ENCODE measurements around the gene NFYC.
"Not testable (repeated sequence)": the region's sequence is repeated elsewhere in the genome, so short reads cannot be mapped to it uniquely, and the experiment has no call there.

Gene NFYC

DNA sequence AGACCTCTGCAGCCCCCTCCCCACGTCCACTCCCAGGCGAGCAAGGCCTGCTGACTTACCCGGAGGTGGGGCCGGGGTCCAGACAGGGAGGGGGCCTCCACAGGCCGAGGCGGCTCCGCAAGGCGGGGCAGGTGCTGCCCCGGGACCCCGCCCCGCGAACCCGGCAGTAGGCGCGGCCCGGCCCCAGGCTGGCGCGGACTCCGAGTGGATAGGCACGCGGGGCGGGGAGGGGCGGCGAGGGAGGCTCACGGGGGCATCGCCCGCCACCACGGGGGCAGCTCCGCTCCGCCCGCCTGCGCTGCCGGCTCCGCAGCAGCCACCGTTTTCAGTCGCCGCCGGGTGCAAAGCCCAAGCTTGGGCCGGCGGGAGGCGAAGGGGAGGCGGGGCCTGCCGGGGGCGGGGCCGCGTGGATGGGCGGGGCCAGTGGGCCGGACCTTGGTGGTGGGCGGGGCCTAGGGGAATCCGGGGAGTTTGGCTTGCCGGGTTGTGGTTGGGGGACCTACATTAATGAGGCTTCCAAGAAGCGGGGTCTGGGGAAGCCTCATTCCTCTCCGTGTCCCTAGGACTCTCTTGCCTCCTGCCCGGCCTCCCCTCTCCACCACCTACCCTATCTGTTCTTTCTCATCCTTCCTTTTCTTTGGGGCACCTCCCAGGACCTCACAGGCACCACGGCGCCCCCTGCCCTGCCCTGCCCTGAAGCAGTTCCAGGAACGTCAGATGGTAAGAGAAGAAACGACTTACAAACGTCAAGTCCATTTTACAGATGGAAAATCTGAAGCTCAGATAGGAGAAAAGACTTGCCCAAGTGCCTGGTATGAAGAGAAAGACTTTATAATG is 26.0 kb upstream of the NFYC start, which contains the start of gene RIMS3:
RIMS3 (minus strand) TSS at position 348 of the 837 bp plus-strand sequence. CDS start 23,757 bp downstream, outside the sequence.
- DNase-seq = no peak

DNA sequence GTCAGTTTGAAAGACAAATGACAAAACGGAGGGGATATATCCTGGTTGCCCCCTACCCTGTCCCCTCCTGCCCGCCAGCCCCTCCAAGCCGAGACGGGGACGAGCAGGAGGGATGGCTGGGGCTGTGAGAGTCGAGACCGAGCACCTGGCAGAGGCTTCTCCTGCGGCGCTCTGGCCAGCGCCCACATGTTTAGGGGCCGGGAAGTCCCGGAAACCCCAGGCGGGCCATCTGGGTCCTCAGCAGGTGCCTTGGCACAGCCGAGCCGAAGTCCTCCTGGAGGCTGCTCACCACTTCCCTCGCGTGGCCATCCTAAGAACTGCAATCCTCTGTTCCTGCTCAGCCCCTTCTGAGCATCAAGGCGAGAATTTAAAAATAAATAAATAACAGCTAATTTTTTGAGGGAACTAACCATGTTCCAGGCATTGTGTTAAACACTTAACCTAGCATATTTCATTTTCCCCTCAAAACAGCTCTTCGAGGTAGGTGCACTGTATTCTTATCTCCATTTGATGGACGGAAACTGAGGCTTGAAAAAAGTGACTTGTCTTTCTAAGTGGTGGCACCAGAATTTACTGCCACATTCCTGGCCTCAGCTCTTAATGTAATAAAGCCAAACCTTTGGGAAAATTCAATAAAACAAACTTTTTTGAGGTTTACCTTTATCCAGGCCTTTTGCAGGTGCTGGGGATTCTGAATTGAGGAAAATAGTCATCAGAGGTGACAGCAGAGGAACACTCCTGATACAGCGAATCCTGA is 22.6 kb upstream of the NFYC start:
- DNase-seq = no peak

DNA sequence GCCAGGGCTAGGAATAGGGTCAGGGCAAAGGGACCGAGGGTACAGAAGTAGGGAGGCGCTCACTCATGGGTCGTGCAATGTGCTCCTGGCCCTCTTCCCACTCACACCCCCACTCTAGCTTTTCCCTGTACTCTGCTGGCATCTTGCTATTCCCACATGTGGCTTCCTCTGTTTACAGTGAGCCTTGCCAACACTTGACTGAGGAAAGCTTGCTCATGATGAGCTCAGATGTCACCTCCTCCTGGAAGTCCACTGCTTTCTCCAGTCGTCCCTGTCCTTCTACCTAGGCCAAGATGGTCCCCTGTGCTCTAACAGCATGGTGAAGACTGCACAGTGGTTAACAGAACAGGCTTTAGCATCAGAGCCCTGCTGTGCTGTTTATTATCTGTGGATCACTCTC is 18.1 kb upstream of the NFYC start:
- DNase-seq = no peak

DNA sequence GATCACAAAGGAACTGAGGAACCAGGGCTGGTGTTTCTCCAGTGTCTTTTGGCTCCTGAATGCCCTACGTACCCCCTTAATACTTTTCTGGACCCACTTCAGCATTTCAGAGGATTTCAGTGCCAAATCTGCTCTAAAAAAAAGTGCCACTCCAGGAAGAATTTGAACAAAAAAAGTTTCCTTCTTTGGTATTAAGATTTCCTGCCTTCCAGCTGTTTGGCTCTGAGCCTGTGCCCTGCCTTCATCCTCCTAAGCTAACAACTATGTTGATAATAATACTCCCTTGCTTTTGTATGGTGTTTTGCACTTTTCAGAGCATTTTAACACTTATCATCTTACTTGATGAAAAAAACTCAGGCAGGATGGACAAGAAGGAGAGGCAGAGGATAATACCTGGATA is 15.0 kb upstream of the NFYC start:
- no peak for DNase-seq

DNA sequence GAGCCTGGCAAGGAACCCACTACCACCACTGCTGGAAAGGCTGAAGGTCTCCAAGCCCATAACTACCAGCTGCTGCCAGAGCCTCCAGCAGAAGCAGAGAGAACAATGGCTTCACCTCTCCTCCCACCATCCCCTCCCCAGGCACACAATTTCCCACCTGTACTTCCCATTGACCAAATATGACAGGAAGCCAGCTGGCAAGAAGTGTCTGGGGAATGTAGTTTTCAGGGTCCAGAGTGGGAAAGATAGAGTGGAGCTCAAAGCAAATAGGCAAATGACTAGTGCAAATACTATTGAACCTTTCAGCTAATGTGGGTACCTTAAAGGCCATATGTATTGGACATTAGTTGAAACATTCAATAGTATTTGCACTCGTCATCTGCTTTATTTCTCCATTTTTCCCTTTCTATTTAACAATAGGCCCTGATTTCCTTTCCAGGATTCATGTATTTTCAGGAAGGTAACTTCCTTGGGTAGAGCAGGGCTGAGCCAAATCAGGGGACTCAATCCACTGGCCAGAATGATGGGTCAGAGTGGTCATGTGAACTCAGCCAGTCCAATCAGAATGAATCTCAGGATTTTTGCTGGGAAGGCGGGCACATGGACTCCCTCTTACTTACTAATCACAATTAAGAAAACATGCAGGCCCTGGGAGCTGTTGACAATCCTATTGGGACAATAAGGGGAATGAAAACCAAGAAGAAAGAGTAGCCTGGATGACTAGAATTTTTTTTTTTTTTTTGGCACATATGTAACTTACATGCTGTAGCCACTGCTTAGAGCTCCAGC is 12.1 kb upstream of the NFYC start:
- DNase-seq = no peak

DNA sequence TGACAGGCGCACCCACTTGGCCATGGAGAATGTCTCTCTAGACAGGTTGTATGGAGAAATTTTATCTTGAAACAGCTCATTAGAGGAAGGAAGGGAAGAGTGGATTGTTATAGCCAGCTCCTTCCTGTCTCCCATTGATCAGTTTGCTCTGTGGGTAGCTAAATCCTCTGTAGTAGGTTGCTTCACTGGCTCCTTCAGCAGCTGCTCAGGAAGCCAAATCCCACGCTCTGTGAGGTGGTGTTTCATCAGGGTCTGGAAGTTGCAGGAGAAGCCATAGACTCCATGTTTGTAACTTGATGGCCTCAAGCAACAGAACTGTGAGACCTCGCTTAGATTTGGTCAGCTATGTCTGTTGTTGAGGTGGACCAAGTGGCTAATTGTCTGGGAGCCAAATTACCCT is 6.8 kb upstream of the NFYC start:
- DNase-seq = no peak

DNA sequence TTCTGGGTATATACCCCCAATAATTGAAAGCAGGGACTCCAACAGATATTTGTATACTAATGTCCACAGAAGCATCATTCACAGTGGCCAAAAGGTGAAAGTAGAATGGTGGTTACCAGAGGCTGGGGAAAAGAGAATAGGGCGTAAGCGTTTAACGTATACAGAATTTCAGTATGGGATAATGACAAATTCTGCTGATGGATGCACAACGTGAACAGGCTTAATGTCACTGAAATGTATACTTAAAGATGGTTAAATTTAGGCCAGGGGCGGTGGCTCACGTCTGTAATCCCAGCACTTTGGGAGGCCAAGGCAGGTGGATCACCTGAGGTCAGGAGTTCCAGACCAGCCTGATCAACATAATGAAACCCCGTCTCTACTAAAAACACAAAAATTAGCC is 4.4 kb upstream of the NFYC start:
- DNase-seq = no peak

DNA sequence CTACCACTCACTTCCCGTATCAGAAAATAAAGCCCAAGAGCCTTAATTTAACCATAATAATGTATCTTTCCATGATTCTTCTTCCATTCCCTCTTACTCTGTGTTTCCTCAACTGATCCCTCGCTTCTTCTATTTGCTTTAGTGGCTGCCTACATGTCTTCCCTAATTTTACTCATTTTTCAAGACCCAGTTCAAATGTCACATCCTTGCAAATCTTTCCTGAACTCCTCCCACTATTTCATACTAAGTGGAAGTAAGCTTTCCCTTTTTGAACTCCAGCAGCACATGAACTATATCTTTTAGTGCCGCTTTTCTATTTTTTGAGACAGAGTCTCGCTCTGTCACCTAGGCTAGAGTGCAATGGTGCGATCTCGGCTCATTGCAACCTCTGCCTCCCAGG is 3.8 kb upstream of the NFYC start:
- DNase-seq = no peak

DNA sequence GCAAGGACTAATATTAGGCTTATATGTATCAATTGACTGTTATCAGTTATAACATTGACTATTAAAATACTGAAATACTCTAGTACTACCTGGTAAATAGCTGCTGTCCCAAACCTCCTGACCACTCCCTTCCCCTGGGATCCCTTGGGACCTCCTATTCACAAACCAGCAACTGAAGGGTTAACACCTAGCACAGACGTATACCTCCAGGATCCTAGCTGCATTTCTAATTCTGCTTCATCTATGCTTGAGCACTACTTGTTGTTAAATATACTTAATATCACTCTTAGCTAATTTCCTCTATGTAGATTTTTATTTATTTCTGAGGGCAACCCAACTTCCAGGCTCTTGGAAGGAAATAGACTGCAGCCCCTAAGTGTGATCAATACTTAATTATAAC is 1.8 kb upstream of the NFYC start:
- DNase-seq = no peak

DNA sequence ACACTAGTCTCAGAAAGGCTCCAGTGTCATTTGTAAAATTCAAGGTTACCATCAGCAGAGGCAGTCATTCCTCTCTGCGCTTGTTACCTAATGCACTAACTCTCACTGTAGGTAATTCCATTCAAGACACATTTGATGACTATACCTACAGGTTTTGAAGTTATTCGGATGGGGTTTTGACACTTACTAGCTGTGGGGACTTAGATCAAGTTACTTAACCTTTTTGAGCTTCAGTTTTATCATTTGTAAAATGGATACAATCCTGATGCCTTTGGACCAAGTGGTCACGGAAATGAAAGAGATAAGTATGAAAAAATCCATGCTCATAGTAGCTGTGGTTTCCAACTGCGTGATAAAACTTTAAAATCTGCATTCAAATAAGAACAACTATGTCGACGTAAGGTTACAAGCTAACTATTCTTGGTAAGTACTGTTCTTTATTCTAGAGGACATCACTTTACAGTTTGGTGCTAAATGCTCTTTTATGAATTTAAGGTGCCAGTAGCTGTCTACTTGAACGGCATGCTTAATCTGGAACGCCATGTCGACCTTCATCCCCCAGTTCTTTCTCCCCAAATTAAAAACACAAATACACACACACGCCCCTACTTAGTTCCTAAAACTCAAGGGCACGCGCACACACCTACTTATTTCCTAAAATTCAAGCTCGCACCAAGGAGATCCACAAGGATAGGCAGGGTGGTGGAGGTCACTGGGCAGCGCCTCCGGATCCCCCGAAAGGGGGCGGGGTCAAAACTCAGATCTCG is 550 bp upstream of the NFYC start:
- DNase-seq = no peak

DNA sequence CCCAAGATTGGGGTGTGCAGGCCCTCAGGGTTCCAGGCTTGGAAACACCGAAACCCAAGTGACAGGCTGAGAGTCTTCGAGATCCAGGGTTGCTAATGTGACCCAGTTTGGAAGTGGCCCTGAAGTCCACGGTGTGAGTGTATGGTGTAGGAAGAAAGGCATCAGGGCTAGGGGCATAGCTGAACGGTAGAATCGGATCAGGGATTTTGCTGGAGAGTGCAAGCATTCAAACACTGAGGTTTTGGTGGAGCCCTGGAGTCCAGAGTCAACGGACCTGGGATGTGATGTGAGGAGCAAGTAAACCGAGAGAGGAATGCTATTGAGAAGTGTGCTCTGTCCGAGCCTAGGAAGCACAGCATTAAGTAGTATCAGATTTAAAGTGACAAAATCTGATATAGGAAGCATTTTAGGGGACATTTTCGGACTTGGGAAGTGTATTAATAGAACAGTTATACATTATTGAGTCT is 958 bp downstream of the NFYC start:
- no peak for DNase-seq

DNA sequence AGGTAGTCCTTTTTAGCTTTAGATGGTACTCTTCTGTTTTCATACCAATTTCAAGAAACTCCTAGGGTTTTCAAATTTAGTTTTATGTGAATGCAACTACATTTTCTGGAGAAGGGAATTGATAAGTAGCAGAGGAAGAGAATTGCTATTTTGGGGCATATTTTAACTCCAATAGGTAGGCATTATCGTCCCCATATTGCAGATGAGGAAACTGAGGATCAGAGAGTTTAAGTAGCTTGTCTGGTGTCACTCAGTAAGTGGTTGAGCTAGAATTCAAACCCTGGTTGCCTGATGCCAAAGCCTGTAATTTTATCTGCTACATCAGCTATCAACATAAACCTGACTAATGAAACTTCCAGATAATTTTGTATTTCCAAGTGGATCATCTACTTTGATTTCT is 1.9 kb downstream of the NFYC start:
- no peak for DNase-seq

DNA sequence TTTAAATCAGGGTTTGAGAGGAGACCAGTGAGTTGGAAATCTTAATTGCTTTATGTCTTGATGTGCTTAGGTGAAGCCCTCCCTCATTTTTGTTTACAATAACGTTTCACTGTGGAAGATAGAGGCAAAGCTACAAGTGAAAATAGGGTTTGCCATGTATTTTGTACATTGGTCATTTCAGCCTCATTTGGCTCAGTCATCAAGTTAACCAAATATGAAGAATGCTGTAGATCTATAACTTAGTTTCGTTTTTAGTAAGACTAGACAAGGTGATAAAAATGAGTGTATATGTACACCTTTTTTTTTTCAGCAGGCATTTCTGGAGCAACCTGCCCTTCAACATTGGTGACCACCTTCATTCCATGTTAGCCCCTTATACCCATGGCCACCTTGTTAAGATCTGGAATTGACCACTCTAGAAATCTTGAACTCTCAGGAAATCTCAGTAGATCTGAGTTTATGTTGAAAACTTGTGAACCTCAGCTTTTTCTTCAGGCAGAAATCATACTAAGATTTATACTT is 2.9 kb downstream of the NFYC start:
- DNase-seq = no peak

DNA sequence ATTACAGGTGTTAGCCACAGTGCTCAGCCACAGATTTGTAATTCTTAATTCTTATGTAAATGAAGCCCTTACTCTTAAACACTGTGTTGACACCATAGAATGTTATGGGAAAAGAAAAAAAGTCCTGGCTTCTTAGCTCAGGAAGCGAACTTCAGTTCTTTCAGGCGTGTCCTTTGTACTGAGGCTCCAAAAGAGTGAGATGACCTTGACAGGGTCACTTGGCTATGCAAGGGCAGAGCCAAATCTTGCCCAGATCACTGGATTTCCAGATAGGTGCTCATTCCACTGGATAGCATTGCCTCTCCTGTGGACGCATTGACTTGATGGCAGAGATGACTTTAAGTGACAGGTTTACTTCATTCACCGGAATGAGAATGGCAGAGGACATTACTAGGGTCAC is 4.8 kb downstream of the NFYC start:
- DNase-seq = no peak

DNA sequence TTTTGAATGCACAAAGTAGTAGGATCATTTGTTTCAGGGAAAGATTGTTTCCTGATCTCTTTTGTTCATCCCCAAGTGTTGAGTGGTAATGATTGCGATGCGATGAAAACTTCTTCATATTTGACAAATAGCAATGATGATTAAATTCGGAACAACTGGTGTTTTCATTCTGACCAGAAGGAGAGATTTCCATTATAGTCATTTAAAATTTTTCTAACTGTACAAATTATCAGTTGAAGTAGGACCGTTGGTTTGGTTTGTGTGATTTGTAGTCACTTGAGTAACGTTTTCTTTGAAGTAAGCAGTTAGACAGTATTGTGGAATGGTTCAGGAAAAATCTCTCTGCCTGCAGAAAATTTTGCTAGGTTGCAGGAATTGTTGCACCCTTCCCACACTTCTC is 5.9 kb downstream of the NFYC start:
- no peak for DNase-seq

DNA sequence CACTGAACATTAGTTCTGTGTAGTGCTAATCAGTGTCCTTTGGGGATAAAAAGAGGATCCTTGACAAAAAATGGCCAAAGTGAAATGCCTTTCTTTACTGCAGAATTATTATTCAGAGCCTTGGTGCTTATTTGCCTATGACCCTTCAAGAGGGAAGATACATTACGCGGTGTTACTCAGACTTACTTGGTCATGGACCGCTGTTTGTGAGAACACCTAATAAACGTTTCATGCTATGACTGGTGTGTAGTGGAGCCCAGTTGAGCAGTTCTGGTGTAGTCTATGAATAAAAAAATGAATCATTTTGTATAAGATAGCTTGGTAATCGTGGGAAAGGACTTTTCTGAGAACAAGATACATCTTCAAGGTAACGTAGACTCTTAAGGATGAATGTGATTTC is 8.3 kb downstream of the NFYC start:
- DNase-seq = no peak

DNA sequence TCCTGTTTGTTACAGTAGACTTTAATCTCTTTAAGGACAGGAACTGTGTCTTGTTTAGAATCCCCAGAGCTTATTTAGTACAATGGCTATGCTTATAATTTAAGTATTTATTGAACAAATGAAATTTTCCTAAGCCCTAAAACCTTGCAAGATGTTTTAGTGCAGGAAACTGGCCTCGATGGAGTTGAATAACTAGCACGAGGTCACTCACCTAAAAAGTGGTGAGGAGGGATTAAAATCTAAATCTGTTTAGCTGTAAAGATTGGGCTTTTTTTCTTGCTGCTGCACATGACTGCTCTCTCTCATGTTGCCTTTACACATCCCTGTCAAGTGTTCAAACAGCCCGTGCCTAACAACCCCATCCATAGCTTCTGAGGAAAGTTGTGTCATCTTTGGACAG is 10.2 kb downstream of the NFYC start:
- DNase-seq = no peak

DNA sequence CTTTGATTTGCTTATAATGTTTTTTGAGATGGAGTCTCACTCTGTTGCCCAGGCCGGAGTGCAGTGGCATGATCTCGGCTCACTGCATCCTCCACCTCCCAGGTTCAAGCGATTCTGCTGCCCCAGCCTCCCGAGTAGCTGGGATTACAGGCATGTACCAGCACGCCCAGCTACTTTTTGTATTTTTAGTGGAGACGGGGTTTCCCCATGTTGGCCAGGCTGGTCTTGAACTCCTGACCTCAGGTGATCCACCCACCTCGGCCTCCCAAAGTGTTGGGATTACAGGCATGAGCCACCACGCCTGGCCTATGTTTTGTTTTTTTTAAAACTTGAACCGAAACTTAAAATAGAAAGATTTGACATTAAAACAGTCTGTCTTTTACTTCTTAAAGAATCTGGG is 11.3 kb downstream of the NFYC start:
- DNase-seq = not testable (repeated sequence)

DNA sequence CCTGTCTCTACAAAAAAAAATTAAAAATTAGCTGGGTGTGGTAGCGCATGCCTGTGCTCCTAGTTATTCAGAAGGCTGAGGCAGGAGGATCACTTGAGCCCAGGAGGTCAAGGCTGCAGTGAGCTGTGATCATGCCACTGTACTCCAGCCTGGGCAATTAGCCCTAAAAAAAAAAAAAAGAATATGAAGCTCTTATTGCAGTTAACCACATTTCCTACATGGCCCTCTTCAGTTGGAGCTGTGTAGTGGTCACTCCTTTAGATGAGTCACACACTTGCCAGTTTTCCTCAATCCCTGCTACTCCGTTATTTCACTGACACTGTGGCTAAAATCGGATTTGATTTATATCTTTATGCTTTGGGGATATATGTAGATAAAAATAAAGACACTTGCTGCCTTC is 11.8 kb downstream of the NFYC start:
- DNase-seq = no peak

DNA sequence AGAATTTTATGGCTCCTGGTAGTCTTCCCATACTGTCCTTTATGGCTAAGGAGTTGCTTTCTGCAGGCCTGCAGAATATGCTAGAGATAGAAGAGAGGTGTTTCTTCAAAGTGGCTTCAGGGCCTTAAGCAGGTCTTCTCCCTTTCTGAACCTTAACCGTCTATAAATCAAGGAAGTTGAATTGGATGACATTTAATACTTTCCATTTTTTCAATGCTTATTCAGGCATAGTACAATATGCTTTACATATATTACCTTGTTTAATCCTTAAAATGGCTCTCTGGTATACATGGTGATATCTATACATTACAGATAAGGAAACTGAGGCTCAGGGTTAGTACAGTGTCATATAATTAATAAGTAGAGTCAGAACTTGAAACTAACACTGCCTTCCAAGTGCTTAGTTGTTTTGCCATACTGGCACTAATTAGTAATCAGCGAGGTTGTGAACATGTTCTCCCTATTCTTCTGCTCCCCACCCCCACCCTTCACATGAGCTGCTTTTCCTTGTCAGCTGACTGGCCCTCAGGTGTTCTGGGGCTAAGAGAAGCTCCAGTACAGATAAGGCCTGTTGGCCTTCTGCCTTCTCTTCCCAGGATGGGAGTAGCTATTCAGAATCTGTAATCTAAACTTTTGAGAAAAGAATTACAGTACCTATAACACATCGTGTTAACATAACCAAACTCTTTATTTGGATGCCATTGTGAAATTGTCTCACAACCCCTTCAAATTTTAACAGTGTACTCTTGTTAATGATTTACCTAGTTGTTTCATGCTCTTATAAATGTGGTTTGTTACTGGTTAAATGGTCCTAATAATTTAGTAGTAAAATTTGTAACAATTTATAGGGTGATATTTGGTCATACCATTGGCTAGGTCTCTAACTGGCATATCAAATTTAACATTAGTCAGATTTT is 13.6 kb downstream of the NFYC start:
- no peak for DNase-seq

DNA sequence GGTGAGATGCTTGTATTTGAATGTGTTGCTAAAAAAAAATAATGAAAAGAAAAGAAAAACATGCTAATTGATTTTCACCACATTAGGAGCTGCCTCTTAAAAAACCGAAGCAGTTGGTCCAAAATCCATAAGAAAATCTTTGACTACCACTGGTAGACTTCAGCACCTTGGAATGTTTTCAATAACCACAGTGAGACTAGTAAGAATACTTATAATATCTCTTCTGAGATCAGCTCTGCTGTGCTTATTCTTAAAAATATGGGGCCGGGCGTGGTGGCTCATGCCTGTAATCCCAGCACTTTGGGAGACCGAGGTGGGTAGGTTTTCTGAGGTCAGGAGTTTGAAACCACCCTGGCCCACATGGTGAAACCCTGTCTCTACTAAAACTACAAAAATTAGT is 15.1 kb downstream of the NFYC start:
- DNase-seq = no peak

Data from NCI-H187 treated with DMSO at 0.1 percent for 48 hours (cell line).